Type B pancreatic cell (in vitro differentiated cells): ENCODE data around the gene BLTP2. TPM values are rescaled to one million over a fixed set of nuclear protein-coding genes. Genes with fewer than 3 reads are reported as not detected.

ENCODE experiments used
- DNase-seq: peaks from one replicate; pipeline ENCODE4 v3.0.0; 2021; ENCODE audit warnings: mixed read lengths; ENCODE audit not compliant: unreplicated experiment; ENCODE audit errors: extremely low spot score
- H3K27ac Mint-ChIP-seq: 2 replicates; pipeline ENCODE4 v1.8.0; 2021; ENCODE audit warnings: mild to moderate bottlenecking, mixed read lengths
- H3K27me3 Mint-ChIP-seq: 2 replicates; pipeline ENCODE4 v1.8.0; 2021; ENCODE audit warnings: mixed read lengths
- H3K36me3 Mint-ChIP-seq: 2 replicates; pipeline ENCODE4 v1.8.0; 2021; ENCODE audit warnings: mixed read lengths
- H3K4me1 Mint-ChIP-seq: one replicate; pipeline ENCODE4 v1.8.0; 2021; ENCODE audit warnings: mixed read lengths; ENCODE audit not compliant: unreplicated experiment
- H3K4me3 Mint-ChIP-seq: 2 replicates; pipeline ENCODE4 v1.8.0; 2021; ENCODE audit warnings: mild to moderate bottlenecking, mixed read lengths
- H3K9me3 Mint-ChIP-seq: 2 replicates; pipeline ENCODE4 v1.8.0; 2021; ENCODE audit warnings: mixed read lengths
- total RNA-seq: library from RNA; stranded (reverse); gene quantifications from 2 replicates; pipeline ENCODE4 v1.2.1, GENCODE V29; 2021; ENCODE audit warnings: low replicate concordance
- TF ChIP-seq, protein P1 (sequence below): fragments of 200-600 bp; sonication (generic); conservative IDR thresholded peaks from 2 replicates; pipeline ENCODE4 v1.5.0; 2021; ENCODE audit warnings: antibody characterized with exemption, mild to moderate bottlenecking

The BLTP2 gene
- total RNA-seq, 1 donor from 2014 or later = 151 TPM

- TF ChIP-seq, protein P1, sequence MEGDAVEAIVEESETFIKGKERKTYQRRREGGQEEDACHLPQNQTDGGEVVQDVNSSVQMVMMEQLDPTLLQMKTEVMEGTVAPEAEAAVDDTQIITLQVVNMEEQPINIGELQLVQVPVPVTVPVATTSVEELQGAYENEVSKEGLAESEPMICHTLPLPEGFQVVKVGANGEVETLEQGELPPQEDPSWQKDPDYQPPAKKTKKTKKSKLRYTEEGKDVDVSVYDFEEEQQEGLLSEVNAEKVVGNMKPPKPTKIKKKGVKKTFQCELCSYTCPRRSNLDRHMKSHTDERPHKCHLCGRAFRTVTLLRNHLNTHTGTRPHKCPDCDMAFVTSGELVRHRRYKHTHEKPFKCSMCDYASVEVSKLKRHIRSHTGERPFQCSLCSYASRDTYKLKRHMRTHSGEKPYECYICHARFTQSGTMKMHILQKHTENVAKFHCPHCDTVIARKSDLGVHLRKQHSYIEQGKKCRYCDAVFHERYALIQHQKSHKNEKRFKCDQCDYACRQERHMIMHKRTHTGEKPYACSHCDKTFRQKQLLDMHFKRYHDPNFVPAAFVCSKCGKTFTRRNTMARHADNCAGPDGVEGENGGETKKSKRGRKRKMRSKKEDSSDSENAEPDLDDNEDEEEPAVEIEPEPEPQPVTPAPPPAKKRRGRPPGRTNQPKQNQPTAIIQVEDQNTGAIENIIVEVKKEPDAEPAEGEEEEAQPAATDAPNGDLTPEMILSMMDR = no peak
- Mint-ChIP-seq H3K27ac (no peak overlapping the region), H3K9me3 (no peaks in the 10 kb centered on the region), H3K4me3 (no peak overlapping the region), H3K4me1 (no peaks in the 10 kb centered on the region), H3K27me3 (no peaks in the 10 kb centered on the region), H3K36me3 (peaks cover 30% of the 10 kb centered on the region)
- no peak for DNase-seq
Measured at GRCh38 chr17:28685366-28685765, 40.4 kb upstream of the BLTP2 start.

DNA sequence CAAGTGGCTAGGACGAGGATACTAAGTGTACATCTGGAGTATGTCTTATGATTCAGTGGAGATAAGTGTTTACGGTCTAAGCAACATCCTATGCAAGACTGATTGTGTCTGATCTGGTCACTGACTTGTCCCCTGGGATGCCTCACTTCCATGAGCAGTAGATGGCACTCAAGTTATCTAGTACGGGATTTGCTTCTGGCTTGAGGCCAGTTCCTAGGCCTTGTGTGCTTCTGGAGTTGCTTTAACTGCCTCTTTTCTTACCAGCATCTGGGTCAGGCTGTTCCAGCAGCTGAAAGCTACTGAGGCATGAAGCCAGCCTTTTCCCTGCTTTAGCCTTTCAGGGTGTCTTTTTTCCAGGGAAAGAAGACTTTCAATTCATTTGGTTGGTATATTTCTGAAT, 40.0 kb upstream of the BLTP2 start:
- Mint-ChIP-seq H3K4me1 (no peaks in the 10 kb centered on the region), H3K27ac (no peak overlapping the region), H3K36me3 (peaks cover 30% of the 10 kb centered on the region), H3K27me3 (no peaks in the 10 kb centered on the region), H3K4me3 (no peak overlapping the region), H3K9me3 (no peaks in the 10 kb centered on the region)
- TF ChIP-seq, protein P1 = no peak
- no peak for DNase-seq

DNA sequence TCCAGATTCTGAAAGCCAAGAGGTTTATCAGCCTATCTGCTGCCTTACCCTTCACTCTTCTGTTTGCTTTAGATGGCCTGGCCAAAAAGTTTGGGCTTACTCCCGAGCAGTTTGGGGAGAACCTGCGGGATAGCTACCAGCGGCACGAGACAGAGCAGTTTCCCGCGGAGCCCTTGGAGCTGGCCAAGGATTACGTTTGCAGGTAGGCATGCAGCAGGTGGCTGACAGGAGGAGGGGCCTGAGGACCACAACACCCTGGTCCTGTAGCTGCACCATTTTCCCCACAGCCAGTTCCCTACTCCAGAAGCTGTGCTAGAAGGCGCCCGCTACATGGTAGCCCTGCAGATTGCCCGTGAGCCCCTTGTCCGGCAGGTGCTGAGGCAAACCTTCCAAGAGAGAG, 37.7 kb upstream of the BLTP2 start:
- no peak overlapping the region for H3K27ac Mint-ChIP-seq
- no peak for DNase-seq

GRCh38 chr17:28675980-28676379, 31.0 kb upstream of the BLTP2 start:
- Mint-ChIP-seq H3K36me3 (peaks cover 23% of the 10 kb centered on the region), H3K4me1 (no peaks in the 10 kb centered on the region), H3K9me3 (no peaks in the 10 kb centered on the region), H3K4me3 (no peak overlapping the region), H3K27ac (no peak overlapping the region), H3K27me3 (no peaks in the 10 kb centered on the region)
- TF ChIP-seq, protein P1 = no peak
- no peak for DNase-seq

More for the DNA sequence above, 37.7 kb upstream of the BLTP2 start:
- TF ChIP-seq, protein P1 = no peak
- Mint-ChIP-seq H3K4me1 (no peaks in the 10 kb centered on the region), H3K4me3 (no peak overlapping the region), H3K36me3 (peaks cover 15% of the 10 kb centered on the region), H3K9me3 (no peaks in the 10 kb centered on the region), H3K27me3 (no peaks in the 10 kb centered on the region)

- TF ChIP-seq, protein P1 = no peak
- H3K4me1 Mint-ChIP-seq = no peaks in the 10 kb centered on the region
- no peaks in the 10 kb centered on the region for H3K27me3 Mint-ChIP-seq
- no peak for DNase-seq
- H3K36me3 Mint-ChIP-seq = peaks cover 25% of the 10 kb centered on the region
- no peaks in the 10 kb centered on the region for H3K9me3 Mint-ChIP-seq
- no peak overlapping the region for H3K27ac Mint-ChIP-seq
- no peak overlapping the region for H3K4me3 Mint-ChIP-seq
Measured at GRCh38 chr17:28675490-28675889, 30.5 kb upstream of the BLTP2 start.

GRCh38 chr17:28669918-28670317, 25.0 kb upstream of the BLTP2 start:
- H3K4me1 Mint-ChIP-seq = peaks cover 15% of the 10 kb centered on the region
- no peak overlapping the region for H3K4me3 Mint-ChIP-seq
- no peaks in the 10 kb centered on the region for H3K27me3 Mint-ChIP-seq
- TF ChIP-seq, protein P1 = no peak
- no peaks in the 10 kb centered on the region for H3K9me3 Mint-ChIP-seq
- DNase-seq = no peak
- H3K36me3 Mint-ChIP-seq = peaks cover 26% of the 10 kb centered on the region
- no peak overlapping the region for H3K27ac Mint-ChIP-seq
